Activated CD4-positive, alpha-beta T cell treated with anti-CD3 and anti-CD28 coated beads, Interleukin-10, Interleukin-2, amounts not matched to agents 100 ng/mL and 50 ng/mL, durations not matched to agents 16 hours and 8 hours (primary cell): ENCODE measurements around the gene ZNF276.
"Not testable (repeated sequence)": the region's sequence is repeated elsewhere in the genome, so short reads cannot be mapped to it uniquely, and the experiment has no call there.

ENCODE experiments used
- DNase-seq: peaks from one replicate; pipeline ENCODE4 v3.0.0-alpha.2; 2020

ZNF276 gene

DNA sequence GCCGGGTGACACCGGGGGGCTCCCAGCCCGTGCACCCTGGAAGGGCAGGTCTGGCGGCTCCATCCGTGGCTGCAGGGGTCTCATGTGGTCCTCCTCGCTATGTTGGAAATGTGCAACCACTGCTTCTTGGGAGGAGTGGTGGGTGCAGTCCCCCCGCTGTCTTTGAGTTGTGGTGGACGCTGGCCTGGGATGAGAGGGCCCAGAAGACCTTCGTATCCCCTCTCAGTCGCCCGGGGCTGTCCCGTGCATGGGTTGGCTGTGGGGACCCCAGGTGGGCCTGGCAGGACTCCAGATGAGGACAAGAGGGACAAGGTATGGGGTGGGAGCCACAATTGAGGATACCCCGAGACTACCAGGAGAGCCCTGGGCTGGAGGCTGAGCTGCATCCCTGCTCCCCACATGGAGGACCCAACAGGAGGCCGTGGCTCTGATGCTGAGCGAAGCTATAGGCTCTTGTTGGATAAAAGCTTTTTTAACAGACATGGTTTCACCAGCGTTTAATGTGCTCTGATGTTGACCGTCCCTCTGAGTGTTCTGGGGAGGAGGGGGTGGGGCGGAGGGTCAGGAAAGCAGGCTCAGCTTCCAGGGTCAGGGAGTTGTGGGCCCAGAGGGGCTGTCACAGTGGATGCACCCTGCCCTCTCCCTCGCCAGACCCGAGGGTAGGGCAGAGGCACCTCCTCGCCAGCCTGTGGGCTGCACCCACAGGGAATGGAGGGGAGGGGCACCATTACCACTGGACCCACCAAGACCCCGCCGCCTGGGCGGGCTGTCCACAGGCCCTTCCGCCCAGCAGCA lies 25.3 kb upstream of the ZNF276 start:
- DNase-seq = no peak

DNA sequence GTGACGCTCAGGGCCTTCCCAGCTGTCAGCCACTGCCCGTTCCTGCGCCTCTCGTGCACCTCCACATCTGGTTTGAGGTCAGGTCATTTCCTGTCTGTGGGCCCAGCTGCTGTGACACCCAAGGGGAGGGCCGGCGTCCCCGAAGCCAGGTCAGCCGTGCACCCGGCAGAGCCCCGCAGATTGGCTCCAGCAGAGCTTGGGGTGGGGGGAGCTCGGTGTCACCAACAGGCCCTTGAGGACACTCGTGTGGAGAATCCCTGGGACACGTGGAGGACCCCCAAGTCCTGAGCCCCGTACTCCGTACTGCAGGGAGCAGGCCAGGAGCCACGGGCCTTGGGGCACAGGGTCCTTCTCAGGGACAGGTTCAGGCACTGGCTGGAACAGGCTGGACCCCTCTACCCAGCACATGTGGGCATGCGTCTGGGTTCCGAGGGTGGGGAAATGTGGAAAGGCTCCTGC lies 24.6 kb upstream of the ZNF276 start:
- peak; percentile 52 for DNase-seq

DNA sequence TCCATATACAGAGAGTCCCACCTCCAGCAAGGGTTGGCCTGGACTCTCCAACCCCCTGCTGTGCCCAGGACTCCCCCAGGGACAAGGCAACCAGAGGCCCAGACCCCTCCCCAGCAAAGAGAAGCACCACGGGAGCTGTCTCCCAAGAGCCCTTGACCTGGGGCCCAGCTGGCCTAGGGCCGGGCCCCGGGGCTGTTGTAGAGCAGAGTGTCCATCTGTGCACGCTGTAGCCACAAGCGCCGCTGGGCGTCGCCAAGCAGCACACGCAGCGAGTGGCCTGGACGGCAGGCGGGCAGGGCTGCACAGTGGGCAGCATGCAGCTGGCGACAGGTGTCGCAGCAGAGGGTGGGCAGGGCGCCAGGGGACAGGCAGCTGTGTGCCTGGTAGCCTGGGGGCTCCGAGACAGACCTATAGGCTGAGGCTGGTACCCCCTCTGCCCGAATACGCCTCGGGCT lies 24.1 kb upstream of the ZNF276 start:
- no peak for DNase-seq

DNA sequence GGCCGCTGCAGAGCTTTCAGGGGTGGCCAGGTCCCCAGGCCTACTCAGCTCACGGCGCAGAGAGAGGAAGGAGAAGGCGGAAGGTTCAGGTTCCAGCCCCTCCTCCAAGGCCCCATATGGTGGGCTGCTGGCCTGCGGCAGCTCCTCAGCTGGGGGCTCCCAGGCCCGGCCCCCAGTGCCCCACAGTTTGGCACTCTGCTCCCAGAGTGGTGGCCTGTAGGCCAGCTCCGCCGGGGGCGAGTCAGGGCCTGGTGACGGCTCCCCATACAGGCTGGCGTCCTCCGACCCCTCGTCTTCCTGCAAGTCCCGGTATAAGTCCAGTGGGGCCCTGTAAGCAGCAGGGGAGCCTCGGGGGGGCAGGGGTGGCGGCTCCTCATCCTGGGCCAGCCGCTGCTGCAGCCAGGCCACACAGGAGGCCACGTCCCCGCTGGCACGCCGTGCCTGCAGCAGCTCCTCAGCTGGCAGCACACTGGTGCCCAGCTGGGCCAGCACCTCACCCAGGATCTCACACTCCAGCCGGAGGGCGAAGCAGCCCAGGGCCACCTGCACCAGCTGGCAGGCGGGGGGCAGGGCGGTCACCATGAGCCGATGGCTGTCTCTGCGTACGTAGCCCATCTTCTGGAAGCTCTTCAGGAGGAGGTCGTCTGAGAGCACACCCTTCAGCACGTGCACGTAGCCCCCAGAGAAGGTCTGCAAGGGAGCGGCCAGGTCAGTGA lies 23.6 kb upstream of the ZNF276 start:
- no peak for DNase-seq

- DNase-seq = not testable (repeated sequence)
Measured at GRCh38 chr16:89698717-89699116, 22.6 kb upstream of the ZNF276 start.

GRCh38 chr16:89699629-89700099 lies 21.7 kb upstream of the ZNF276 start:
- DNase-seq = not testable (repeated sequence)

GRCh38 chr16:89700100-89700648 lies 21.2 kb upstream of the ZNF276 start:
- DNase-seq = peak; percentile 97

DNA sequence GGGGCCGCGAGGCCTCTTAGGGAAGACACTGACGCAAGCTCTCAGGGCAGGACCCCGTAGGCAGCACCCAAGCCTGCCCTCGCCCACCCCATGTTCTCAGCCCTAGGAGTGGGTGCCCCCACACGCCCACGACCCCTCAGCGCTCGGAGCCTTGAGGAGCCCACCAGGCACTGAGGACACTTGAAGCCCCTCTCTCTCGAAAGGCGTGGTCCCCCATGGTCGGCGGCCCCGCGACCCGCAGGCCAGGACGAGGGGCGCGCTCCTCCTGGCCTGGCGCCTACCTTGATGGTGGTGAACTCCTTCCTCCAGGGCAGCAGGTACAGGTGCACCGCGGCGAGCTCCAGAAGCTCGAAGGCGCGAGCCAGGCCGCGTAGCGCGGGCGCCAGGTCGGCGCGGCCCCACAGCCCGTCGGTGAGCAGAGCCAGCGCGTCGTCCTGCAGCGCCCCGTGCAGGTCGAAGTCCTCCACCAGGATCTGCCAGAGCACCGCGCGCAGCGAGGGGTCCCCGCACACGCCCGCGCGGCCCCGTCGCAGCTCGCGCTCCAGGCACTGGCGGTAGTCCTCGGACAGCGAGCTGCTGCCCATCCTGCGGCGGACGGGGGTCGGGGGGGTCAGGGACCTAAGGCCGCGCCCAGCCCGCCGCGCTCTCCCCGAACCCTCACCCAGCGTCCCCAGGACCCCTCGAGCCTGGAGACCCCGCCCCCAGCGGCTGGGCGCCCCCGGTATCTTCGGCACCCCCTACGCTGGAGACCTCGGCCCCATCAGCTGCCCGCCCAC lies 20.5 kb upstream of the ZNF276 start:
- peak; percentile 50 for DNase-seq

GRCh38 chr16:89701425-89702406 lies 19.6 kb upstream of the ZNF276 start, which contains the start of gene SPATA2L:
SPATA2L (minus strand) TSS chr16:89701705; CDS start chr16:89701232, 473 bp downstream.
- peak; percentile 98 for DNase-seq

GRCh38 chr16:89704281-89704680 lies 17.1 kb upstream of the ZNF276 start:
- no peak for DNase-seq

DNA sequence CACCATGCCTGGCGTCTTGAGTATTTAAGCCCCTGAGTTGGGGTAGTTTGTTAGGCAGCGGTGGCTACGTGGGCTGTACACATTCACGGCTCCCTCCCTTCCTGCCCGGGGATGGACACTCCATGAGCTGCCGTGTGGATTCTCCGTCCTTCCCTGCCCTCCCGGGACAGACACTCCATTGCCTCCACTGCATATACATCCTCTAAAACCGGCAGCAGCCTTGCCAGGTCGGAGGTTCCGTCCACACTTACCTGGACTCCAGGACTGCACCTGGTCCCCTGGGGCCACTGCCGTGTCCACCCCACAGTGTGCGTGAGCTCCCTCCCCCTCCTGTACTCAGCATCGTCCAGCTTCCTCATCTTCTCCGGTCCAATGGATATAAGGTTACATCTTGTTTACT lies 16.3 kb upstream of the ZNF276 start:
- DNase-seq = no peak

DNA sequence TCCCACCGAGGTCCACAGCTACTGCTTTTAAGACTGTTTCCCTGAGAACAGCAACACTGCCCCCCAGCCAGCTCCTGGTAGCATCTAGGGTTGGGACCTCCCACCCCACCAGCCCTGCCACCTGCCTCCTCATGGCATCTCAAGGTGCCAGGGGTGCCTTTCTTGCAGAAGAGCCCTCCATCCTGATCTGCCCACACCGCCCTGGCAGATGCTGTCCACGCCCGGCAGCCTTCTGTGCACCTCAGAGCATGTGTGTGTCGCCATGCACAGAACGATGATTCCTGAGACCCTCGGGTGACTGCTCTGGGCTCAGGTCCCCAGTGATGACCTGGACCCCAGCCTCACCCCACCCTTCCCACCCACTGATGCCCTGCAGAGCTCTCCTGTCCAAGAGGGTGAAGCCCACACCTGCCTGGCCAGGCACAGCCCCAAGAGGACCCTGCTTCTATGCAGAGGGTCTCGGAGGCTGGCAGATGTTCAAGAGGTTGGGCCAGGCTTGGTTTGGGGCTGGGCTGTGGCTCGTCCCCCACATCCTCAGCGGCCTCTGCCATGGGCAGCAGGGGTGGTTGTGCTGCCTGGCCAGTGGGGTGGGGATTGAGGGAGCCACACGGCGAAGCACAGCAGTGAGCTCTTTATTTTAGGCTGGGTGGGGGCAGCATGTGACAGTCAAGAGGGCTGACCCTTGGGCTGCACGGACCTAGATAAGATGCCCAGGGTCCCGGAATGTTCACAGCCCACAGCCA lies 14.6 kb upstream of the ZNF276 start:
- no peak for DNase-seq

DNA sequence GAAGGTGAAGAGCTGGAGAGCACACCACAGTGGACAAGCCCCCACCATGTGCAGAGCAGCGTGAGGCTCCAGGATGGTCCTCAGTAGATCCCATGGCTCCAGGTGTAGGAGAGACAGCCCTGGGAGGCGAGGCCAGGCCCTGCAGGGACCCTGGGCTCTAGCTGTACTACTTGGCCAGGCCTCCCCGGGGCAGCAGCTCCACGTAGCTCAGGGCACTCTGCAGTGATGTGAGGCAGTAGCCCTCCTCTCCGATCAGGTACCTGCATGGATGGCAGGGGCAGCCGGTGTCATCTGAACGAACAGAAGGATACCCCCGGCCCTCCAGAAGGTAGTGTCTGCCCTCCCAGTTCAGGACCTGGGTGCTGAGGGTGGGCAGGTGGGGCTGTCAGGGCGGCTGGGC lies 13.6 kb upstream of the ZNF276 start:
- DNase-seq = no peak

GRCh38 chr16:89708481-89708931 lies 12.8 kb upstream of the ZNF276 start:
- DNase-seq = no peak

DNA sequence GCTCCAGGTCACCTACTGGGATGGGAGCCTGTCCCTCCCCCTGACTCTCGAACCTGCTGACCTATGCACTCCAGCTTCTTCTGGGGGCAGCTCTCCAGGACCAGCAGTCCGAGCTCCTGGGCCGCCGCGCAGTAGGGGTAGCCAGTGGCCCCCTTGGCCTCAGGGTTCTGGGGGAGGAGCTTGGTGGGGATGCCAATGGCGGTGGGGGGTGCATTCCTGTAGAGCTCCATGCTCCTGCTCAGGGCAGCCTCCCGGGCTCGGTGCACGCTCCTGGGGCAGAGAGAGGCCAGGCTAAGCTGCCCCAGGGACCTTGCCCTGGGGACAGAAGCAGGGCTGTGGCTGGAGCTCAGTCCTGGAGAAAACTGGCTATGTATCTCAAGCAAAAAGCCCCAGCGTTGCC lies 12.2 kb upstream of the ZNF276 start:
- DNase-seq = no peak

DNA sequence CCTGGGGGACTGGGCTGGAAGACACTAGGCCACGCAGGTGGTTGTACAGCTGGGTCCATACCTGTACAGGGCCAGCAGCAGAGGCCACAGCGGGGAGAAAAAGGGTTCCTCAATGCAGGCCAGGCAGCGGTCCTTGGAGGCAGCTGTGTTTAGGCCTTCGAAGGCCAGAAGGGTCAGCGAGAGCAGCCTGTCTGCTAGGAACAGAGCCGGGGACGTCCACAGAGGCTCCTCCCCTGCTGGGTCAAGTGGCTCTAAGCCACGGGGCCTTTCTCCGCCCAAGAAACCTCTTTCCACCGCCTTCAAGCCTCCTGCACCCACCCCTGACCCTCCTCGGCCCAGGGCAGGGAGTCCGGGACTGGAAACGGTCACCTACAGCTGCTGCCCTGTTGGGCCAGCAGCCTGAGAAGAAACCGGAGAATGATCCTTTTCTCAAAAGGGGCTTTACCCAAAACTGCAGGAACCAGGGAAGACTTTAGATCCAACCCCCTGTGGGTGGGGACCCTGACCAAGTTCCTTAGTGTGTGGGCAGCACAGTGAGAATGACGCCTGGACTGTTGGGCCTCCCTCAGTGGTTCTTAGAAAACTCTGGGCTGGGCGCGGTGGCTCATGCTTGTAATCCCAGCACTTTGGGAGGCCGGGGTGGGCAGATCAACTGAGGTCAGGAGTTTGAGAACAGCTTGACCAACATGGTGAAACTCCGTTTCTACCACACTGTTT lies 11.5 kb upstream of the ZNF276 start:
- DNase-seq = no peak

GRCh38 chr16:89710709-89711564 lies 10.4 kb upstream of the ZNF276 start:
- DNase-seq = no peak

DNA sequence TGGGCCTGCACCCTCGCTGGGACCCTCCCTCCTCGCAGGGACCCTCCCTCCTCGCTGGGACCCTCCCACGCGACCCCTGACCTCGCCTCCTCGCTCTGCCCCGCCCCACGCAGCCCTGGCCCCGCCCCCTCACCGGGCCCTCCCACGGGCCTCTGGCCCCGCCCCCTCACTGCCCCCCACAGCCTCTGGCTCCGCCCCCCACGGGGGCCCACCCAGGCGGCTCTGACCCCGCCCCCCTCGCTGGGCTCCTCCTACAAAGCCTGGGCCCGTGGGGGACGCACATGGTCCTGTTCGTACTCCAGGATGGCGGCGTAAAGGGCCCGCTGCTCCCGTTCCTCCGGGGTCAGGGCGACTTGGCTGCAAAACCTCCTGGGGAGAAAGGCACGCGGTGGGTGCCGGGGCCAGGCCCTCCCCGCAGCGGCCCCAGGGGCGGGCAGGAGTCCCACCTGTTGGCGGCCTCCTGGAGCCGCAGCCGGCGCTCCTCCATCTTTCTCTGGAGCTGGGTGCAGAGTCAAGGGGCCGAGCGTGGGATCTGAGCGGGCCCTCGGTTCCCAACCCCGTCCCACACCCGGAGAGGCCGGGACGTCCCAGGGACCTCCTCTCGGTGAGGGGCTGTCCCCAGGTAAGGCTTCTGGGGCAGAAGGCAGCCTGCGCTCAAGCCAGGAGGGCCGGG lies 9.6 kb upstream of the ZNF276 start:
- DNase-seq = peak; percentile 89
